ENCODE data around the gene RBL2.

The RBL2 gene

DNA sequence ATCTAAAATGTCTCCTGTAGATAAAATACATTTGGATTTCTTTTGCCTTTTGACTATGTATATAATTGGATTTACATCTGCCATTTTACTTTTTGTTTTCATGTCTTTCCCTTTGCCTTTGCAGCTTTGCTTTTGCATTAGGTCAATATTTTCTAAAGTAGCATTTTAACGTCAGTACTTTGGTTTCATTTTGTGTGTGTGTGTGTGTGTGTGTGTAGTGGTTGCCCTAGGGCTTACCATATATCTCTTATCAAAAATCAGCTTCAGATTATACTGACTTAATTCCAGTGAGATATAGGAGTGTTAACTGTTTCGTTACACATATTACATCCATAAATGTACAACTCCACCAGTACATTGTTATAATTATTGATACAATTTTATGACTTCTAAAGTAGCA, 42.6 kb downstream of the RBL2 start:
- Mint-ChIP-seq H3K4me3 (no peak overlapping the region), H3K27me3 (no peaks in the 10 kb centered on the region), H3K9me3 (no peaks in the 10 kb centered on the region), H3K36me3 (peaks cover 44 to 70% of the 10 kb centered on the region in 2 donors), H3K4me1 (no peaks in the 10 kb centered on the region), H3K27ac (no peak overlapping the region)
- ATAC-seq (replicated peaks) (no peak), DNase-seq (no peak)

GRCh38 chr16:53478965-53479364, 44.7 kb downstream of the RBL2 start:
- ATAC-seq (replicated peaks) = no peak
- DNase-seq = no peak
- H3K4me3 Mint-ChIP-seq = no peak overlapping the region
- H3K27me3 Mint-ChIP-seq = no peaks in the 10 kb centered on the region
- no peaks in the 10 kb centered on the region for H3K4me1 Mint-ChIP-seq
- H3K27ac Mint-ChIP-seq = no peak overlapping the region
- H3K9me3 Mint-ChIP-seq = no peaks in the 10 kb centered on the region
- H3K36me3 Mint-ChIP-seq = peaks cover 51 to 69% of the 10 kb centered on the region in 2 donors

DNA sequence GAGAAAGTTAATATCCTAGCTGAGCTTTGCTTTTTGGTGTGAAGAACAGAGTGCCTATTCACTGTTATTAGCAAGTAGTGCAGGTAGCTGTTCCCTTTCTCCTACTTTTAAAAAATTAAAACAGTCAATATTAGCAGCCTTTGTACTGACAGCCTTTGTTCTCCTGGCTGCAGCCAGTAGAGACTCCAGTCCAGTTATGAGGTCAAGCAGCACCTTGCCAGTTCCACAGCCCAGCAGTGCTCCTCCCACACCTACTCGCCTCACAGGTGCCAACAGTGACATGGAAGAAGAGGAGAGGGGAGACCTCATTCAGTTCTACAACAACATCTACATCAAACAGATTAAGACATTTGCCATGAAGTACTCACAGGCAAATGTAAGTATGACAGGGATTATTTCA, 46.1 kb downstream of the RBL2 start:
- H3K4me1 Mint-ChIP-seq = no peaks in the 10 kb centered on the region

GRCh38 chr16:53482123-53482522, 47.9 kb downstream of the RBL2 start:
- Mint-ChIP-seq H3K9me3 (peaks cover 3 to 4% of the 10 kb centered on the region in 2 donors), H3K4me3 (no peak overlapping the region), H3K27me3 (no peaks in the 10 kb centered on the region), H3K4me1 (no peaks in the 10 kb centered on the region), H3K36me3 (peaks cover 59 to 82% of the 10 kb centered on the region in 2 donors), H3K27ac (no peak overlapping the region)
- ATAC-seq (replicated peaks) = no peak
- no peak for DNase-seq

More for the DNA sequence above, 46.1 kb downstream of the RBL2 start:
- H3K9me3 Mint-ChIP-seq = peaks cover 0 to 4% of the 10 kb centered on the region in 2 donors
- DNase-seq (no peak), ATAC-seq (replicated peaks) (no peak)
- H3K4me3 Mint-ChIP-seq = no peak overlapping the region
- H3K27me3 Mint-ChIP-seq = no peaks in the 10 kb centered on the region
- H3K36me3 Mint-ChIP-seq = peaks cover 57 to 77% of the 10 kb centered on the region in 2 donors
- H3K27ac Mint-ChIP-seq = peak overlapping the region; percentile 9

- peaks cover 3 to 4% of the 10 kb centered on the region in 2 donors for H3K9me3 Mint-ChIP-seq
- H3K36me3 Mint-ChIP-seq = peaks cover 53 to 79% of the 10 kb centered on the region in 2 donors
- no peak overlapping the region for H3K4me3 Mint-ChIP-seq
- no peak overlapping the region for H3K27ac Mint-ChIP-seq
- DNase-seq = no peak
- H3K4me1 Mint-ChIP-seq = no peaks in the 10 kb centered on the region
- no peaks in the 10 kb centered on the region for H3K27me3 Mint-ChIP-seq
- ATAC-seq (replicated peaks) = no peak
Observed at GRCh38 chr16:53484542-53484941, 50.3 kb downstream of the RBL2 start.

DNA sequence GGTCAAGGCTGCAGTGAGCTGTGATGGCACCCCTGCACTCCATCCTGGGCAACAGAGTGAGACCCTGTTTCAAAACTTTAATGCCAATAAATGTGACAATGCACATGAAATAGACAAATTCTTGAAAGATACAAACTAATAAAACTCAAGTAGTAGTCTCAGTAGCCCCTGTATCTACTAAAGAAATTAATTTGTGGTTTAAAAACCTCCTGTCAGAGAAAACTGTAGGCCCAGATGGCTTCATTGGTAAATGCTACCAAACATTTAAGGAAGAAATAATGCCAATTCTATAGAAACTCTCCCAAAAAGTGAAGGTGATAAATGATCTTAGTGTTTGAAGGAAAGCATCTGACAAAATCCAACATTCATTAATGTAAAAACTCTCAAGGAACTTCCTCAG, 52.0 kb downstream of the RBL2 start:
- H3K4me1 Mint-ChIP-seq = peaks cover 0 to 1% of the 10 kb centered on the region in 2 donors
- H3K27me3 Mint-ChIP-seq = no peaks in the 10 kb centered on the region
- ATAC-seq (replicated peaks) = no peak
- H3K27ac Mint-ChIP-seq = no peak overlapping the region
- H3K9me3 Mint-ChIP-seq = peaks cover 3 to 4% of the 10 kb centered on the region in 2 donors
- peaks cover 48 to 81% of the 10 kb centered on the region in 2 donors for H3K36me3 Mint-ChIP-seq
- no peak for DNase-seq
- no peak overlapping the region for H3K4me3 Mint-ChIP-seq

GRCh38 chr16:53489755-53490154, 55.5 kb downstream of the RBL2 start:
- ATAC-seq (replicated peaks) (no peak), DNase-seq (no peak)
- H3K4me3 Mint-ChIP-seq = no peak overlapping the region
- no peak overlapping the region for H3K27ac Mint-ChIP-seq
- H3K9me3 Mint-ChIP-seq = peaks cover under 1 to 3% of the 10 kb centered on the region in 2 donors
- H3K4me1 Mint-ChIP-seq = peaks cover 0 to 1% of the 10 kb centered on the region in 2 donors
- peaks cover 38 to 62% of the 10 kb centered on the region in 2 donors for H3K36me3 Mint-ChIP-seq
- H3K27me3 Mint-ChIP-seq = no peaks in the 10 kb centered on the region

DNA sequence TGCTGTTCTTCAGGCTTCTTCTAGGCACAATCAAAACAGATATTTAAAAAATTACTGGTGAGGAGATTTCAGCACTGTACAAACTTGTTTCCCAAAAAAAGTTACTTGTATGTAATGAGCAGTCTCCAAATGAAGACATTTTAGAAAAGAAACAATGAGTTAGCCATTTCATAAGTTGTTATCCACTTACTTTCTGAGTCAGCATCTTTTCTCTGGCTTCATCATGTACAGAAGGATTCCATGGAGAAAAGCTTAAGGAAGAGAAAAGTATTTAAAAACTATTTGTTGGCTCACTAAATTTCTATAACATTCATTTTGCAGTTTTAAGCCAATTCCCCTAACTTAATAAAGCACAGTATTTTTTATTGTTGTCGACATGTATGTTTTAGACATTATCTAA, 58.2 kb downstream of the RBL2 start:
- H3K36me3 Mint-ChIP-seq = peaks cover 38 to 54% of the 10 kb centered on the region in 2 donors

GRCh38 chr16:53494636-53495035, 60.4 kb downstream of the RBL2 start:
- Mint-ChIP-seq H3K9me3 (no peaks in the 10 kb centered on the region), H3K27ac (no peak overlapping the region), H3K27me3 (no peaks in the 10 kb centered on the region), H3K36me3 (peaks cover 36 to 58% of the 10 kb centered on the region in 2 donors), H3K4me1 (peaks cover 0 to 1% of the 10 kb centered on the region in 2 donors), H3K4me3 (no peak overlapping the region)
- no peak for ATAC-seq (replicated peaks)
- DNase-seq = no peak

More for the DNA sequence above, 58.2 kb downstream of the RBL2 start:
- Mint-ChIP-seq H3K4me1 (peaks cover 0 to 1% of the 10 kb centered on the region in 2 donors), H3K27me3 (no peaks in the 10 kb centered on the region), H3K4me3 (no peak overlapping the region), H3K27ac (no peak overlapping the region), H3K9me3 (no peaks in the 10 kb centered on the region)
- ATAC-seq (replicated peaks) (no peak), DNase-seq (no peak)

DNA sequence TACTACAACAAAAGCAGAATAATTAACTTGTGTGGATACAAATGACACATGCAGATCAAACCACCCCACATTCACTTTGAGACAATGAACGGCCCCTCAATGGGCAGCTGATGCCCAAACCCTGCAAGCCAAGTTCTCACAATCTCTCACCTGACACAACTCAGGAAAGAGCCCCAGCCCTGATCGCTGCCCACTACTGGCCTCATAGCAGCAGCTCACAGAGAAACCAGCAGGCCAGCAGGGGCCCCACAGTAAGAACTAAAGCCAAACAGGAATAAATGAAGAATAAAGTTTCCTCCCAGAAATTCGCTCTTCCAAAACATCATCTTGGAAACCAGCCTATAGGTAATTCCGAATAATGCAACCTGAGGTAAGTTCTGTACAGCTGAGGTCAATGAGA, 61.1 kb downstream of the RBL2 start:
- no peak overlapping the region for H3K4me3 Mint-ChIP-seq
- no peaks in the 10 kb centered on the region for H3K9me3 Mint-ChIP-seq
- DNase-seq (no peak), ATAC-seq (replicated peaks) (no peak)
- H3K36me3 Mint-ChIP-seq = peaks cover 36 to 51% of the 10 kb centered on the region in 2 donors
- H3K4me1 Mint-ChIP-seq = peaks cover 0 to 1% of the 10 kb centered on the region in 2 donors
- no peaks in the 10 kb centered on the region for H3K27me3 Mint-ChIP-seq
- H3K27ac Mint-ChIP-seq = peak overlapping the region; percentile 3

GRCh38 chr16:53498984-53499383, 64.7 kb downstream of the RBL2 start:
- H3K36me3 Mint-ChIP-seq = peaks cover 22 to 39% of the 10 kb centered on the region in 2 donors
- no peak for ATAC-seq (replicated peaks)
- no peak overlapping the region for H3K4me3 Mint-ChIP-seq
- H3K27ac Mint-ChIP-seq = no peak overlapping the region
- H3K9me3 Mint-ChIP-seq = no peaks in the 10 kb centered on the region
- DNase-seq = no peak
- no peaks in the 10 kb centered on the region for H3K27me3 Mint-ChIP-seq
- H3K4me1 Mint-ChIP-seq = peaks cover 19 to 20% of the 10 kb centered on the region in 2 donors

GRCh38 chr16:53501216-53501859, 67.1 kb downstream of the RBL2 start:
- DNase-seq (no peak), ATAC-seq (replicated peaks) (no peak)
- peaks cover 27 to 33% of the 10 kb centered on the region in 2 donors for H3K4me1 Mint-ChIP-seq
- peaks cover 6 to 20% of the 10 kb centered on the region in 2 donors for H3K36me3 Mint-ChIP-seq
- H3K27me3 Mint-ChIP-seq = no peaks in the 10 kb centered on the region
- H3K27ac Mint-ChIP-seq = no peak overlapping the region
- no peaks in the 10 kb centered on the region for H3K9me3 Mint-ChIP-seq
- H3K4me3 Mint-ChIP-seq = peak overlapping the region in 1 of 2 donors; percentile 99

DNA sequence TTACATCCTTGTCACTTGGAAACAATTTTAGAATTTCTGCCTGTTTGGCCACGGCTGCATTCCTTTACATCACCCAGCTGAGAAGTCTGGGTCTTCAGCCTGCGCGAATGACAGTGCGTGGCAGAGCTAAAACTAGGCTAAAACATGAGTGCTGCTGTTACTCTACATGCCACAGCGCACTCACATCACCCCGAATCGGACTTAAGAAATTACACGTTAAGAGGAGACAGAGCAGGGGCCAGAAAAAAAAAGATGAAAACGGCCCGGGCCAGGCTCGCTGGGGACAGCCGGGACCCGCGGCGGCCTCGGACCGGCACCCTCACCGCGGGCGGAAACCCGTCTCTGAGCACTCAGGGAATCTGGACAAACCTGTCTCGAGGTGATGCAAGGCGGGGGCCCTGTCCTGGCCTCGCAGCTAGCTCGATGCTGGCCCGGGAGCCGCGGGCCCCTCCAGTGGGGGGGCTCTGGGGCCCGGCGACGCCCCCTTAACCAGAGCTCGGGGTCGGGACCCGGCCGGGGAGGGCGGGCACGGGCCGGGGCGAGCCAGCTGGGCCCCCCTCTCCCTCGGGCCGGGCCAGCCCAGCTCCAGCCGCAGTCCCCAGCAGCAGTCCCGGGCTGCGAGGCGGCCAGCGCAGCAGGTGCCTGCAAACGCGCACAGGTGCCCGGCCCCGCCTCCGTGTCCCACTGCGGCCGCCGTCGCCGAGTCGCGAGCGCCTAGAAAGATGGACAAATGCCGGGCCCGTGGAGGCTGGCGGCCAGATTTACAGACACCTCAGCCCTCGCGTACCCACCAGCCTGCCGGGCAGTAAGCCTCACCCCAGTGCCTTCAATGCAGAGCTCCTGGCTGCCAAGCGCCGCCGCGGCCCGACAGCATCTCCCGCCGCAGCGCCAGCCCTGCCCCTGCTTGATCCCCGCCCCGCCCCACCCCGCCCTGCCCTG, 68.3 kb downstream of the RBL2 start, which contains the start of gene AKTIP:
TSS of gene AKTIP (minus strand) at position 879 of the 939 bp plus-strand sequence. CDS start 2,950 bp downstream, outside the sequence.
- peak within 1 kb of the TSS; percentile 97 for H3K27ac Mint-ChIP-seq
- peak within 1 kb of the TSS; percentile 94 to 99 for H3K4me3 Mint-ChIP-seq
- no peaks in the 10 kb centered on the region for H3K9me3 Mint-ChIP-seq
- H3K4me1 Mint-ChIP-seq = peaks cover 28 to 35% of the 10 kb centered on the region in 2 donors
- DNase-seq = peak; percentile 72
- peak; percentile 33 to 49 for ATAC-seq (replicated peaks)
- peaks cover 1 to 13% of the 10 kb centered on the region in 2 donors for H3K36me3 Mint-ChIP-seq
- H3K27me3 Mint-ChIP-seq = no peaks in the 10 kb centered on the region

DNA sequence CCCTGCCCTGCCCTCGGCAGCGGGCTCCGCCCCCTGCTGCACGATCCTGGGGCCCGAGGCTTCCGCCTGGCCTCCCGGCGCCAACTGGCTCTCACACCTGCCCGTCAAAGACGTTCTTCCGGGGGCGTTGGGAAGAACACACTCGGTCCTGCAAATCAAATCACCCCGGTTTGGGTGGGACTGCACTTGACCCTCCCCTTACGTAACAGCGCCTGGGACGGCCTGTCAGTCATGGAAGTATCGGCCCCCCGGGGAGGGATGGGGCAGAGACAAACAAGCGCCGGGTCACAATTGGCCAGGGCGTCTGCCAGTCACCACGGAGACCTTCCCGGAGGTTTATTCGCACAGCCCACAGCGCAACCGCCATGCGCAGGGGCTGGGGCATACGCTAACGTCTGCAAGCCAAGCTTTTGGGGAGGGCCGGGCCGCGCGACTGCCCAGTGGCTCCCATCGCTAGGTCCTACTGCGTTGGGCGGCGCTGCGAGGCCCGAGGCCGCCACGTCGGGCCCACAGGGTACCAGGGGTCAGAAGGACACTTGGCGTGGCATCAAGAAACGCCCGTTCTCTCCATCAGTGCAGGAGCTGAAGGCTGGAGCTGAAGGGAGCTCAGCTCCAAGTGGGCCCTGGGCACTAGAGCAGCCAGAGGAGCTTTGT, 69.1 kb downstream of the RBL2 start:
- H3K9me3 Mint-ChIP-seq = no peaks in the 10 kb centered on the region
- no peaks in the 10 kb centered on the region for H3K27me3 Mint-ChIP-seq
- ATAC-seq (replicated peaks) = peak; percentile 92 to 93
- peak overlapping the region; percentile 96 for H3K27ac Mint-ChIP-seq
- H3K4me1 Mint-ChIP-seq = peaks cover 28 to 35% of the 10 kb centered on the region in 2 donors
- peaks cover 1 to 7% of the 10 kb centered on the region in 2 donors for H3K36me3 Mint-ChIP-seq
- DNase-seq = peak; percentile 100
- peak overlapping the region; percentile 93 to 99 for H3K4me3 Mint-ChIP-seq

Measured in stimulated activated naive B cell treated with anti-CD40 and anti-IgM and Interleukin-4, amounts not matched to agents 10 μg/mL and 1 μg/mL and 100 μg/mL, for 72 hours (primary cell).